NCI-H2107 treated with DMSO at 0.1 percent for 48 hours (cell line): Measurements from ENCODE around the gene CLIC4.
"Not testable (repeated sequence)": the region's sequence is repeated elsewhere in the genome, so short reads cannot be mapped to it uniquely, and the experiment has no call there.

ENCODE experiments used
- DNase-seq: peaks from one replicate; lab custom pipeline; 2025; ENCODE audit not compliant: unreplicated experiment; lab: John Stamatoyannopoulos, UW

CLIC4 gene

GRCh38 chr1:24717887-24718650 lies 27.2 kb upstream of the CLIC4 start:
- no peak for DNase-seq

- DNase-seq, result no peak
Observed at GRCh38 chr1:24720152-24720551, 25.1 kb upstream of the CLIC4 start.

GRCh38 chr1:24721533-24721932 lies 23.7 kb upstream of the CLIC4 start:
- no peak for DNase-seq

- DNase-seq, result not testable (repeated sequence)
Observed at GRCh38 chr1:24722073-24723035, 22.9 kb upstream of the CLIC4 start.

GRCh38 chr1:24724345-24725208 lies 20.7 kb upstream of the CLIC4 start:
- DNase-seq, result no peak

GRCh38 chr1:24725209-24725651 lies 20.0 kb upstream of the CLIC4 start:
- DNase-seq, result no peak

GRCh38 chr1:24726741-24727140 lies 18.5 kb upstream of the CLIC4 start:
- DNase-seq, result no peak

GRCh38 chr1:24727501-24728216 lies 17.6 kb upstream of the CLIC4 start:
- no peak for DNase-seq

GRCh38 chr1:24728982-24729381 lies 16.3 kb upstream of the CLIC4 start:
- no peak for DNase-seq

- no peak for DNase-seq
Observed at GRCh38 chr1:24732186-24732885, 12.9 kb upstream of the CLIC4 start.

GRCh38 chr1:24733342-24733741 lies 11.9 kb upstream of the CLIC4 start:
- DNase-seq, result not testable (repeated sequence)

GRCh38 chr1:24735156-24735508 lies 10.1 kb upstream of the CLIC4 start:
- DNase-seq, result no peak

GRCh38 chr1:24735509-24736375 lies 9.5 kb upstream of the CLIC4 start:
- DNase-seq, result peak; percentile 85

GRCh38 chr1:24737368-24738117 lies 7.7 kb upstream of the CLIC4 start:
- DNase-seq, result no peak

GRCh38 chr1:24739241-24739640 lies 6.0 kb upstream of the CLIC4 start:
- no peak for DNase-seq

- no peak for DNase-seq
Observed at GRCh38 chr1:24742090-24742938, 2.9 kb upstream of the CLIC4 start.
